Left colon (tissue), 2 donors: ENCODE results near the gene HDHD2. TPM values are rescaled to one million over a fixed set of nuclear protein-coding genes. Genes with fewer than 3 reads are reported as not detected.
"Not testable (repeated sequence)": the region's sequence is repeated elsewhere in the genome, so short reads cannot be mapped to it uniquely, and the experiment has no call there.

Experiments used
- ATAC-seq: fragments of 200-7000 bp; cut with Tn5 transposase; one replicate; pipeline ENCODE4 v1.9.1; 2020; ENCODE audit warnings: mild to moderate bottlenecking, moderate library complexity
- DNase-seq, 2 donors: peaks; one replicate each; pipeline ENCODE4 v3.0.0-alpha.2; 2020
- intact Hi-C, 2 donors: fragments of 100-400 bp; cut with DNase I in 1 of 2; cut with micrococcal nuclease in 1 of 2; formaldehyde crosslinking; loops; one replicate each; pipeline versions ENCODE4 v1.11.2 to v1.14.0; 2022; cut with DNase I, micrococcal nuclease
- long read RNA-seq: library from polyadenylated mRNA; unstranded; transcript quantifications from one replicate; pipeline ENCODE4 v2.0.0, GENCODE V29; 2021
- total RNA-seq, 2 donors: library from RNA; stranded (reverse); fragmentation: NEBNext Ultra II Directional; extraction: Animal tissue kit (Norgen Biotek cat#: 25700); gene quantifications; one replicate each; pipeline ENCODE4 v1.2.1, GENCODE V29; 2021
- donor health status: DM: no; HTN: no; CAD: no.
- donor health status: DM: yes; HTN: yes; CAD: no.

The HDHD2 gene, protein sequence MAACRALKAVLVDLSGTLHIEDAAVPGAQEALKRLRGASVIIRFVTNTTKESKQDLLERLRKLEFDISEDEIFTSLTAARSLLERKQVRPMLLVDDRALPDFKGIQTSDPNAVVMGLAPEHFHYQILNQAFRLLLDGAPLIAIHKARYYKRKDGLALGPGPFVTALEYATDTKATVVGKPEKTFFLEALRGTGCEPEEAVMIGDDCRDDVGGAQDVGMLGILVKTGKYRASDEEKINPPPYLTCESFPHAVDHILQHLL
- total RNA-seq = 10 to 100 TPM; 34.5 to 40.1 TPM
- long read RNA-seq, transcript HDHD2-205 (7 exons, 2,224 nt) = minor isoform, 36 of 129 reads
- long read RNA-seq, transcript HDHD2-201 (7 exons, 2,212 nt) = major isoform, 79 of 129 reads
- long read RNA-seq, partial matches to known transcripts = 1 of 129 reads
- long read RNA-seq, other reads (novel, unspliced or antisense) = 13 of 129 reads

- ATAC-seq = peak; percentile 97
- intact Hi-C loops = no loop called here
- peak; percentile 79 to 89 for DNase-seq
Observed at GRCh38 chr18:47150029-47150823, at the start of gene HDHD2. HDHD2 (minus strand) TSS chr18:47150500; CDS start chr18:47136439, 14,061 bp downstream.

DNA sequence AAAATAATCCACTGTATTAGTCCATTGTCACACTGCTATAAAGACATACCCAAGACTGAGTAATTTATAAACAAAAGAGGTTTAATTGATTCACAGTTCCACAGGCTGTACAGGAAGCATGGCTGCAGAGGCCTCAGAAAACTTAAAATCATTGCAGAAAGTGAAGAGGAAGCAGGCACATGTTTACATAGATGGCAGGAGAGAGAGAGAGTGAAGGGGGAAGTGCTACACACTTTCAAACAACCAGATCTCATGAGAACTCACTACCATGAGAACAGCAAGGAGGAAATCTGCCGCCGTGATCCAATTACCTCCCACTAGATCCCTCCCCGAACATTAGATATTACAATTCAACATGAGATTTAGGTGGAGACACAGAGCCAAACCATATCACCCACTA lies 45.7 kb upstream of the HDHD2 start:
- ATAC-seq, DNase-seq, intact Hi-C loops: not testable (repeated sequence)

DNA sequence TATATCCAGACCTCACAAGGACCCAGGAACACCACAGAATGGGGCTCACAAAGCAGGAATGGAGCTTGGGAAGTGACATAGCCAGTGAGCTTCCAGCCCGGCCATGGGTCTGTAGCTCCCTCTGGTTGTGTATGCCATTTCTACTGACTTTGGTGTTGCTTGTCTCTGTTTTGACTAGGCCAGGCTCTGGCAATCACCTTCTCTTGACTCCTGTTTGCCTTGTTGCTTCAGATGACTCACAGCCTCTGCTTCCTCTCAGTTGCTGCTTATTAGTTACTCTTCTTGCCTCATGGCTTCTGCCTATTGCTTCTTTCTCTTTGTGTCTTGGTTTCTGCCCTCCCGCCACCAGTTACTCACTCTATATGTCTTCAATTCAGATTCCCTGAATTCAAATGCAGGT lies 41.7 kb upstream of the HDHD2 start:
- ATAC-seq = no peak
- intact Hi-C loops = no loop called here
- no peak for DNase-seq

DNA sequence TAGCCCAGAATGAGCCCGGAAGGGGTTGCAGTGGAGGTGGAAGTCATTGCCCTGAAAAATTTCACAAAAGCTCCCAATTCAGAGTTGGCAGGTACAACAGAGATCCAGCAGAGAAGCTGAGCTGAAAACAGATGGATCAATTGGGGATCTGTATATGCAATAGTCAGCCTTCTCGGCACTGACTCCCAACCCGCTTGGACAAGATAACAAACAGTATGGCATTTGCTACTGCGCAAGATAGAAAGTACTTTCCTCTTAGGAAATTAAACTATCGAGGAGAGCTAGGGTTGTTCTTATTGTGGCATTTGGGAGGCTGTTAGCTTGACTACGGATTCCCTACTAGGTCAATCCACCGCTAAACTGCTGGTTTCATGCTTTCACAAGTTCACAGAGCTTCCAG lies 37.4 kb upstream of the HDHD2 start:
- ATAC-seq = no peak

DNA sequence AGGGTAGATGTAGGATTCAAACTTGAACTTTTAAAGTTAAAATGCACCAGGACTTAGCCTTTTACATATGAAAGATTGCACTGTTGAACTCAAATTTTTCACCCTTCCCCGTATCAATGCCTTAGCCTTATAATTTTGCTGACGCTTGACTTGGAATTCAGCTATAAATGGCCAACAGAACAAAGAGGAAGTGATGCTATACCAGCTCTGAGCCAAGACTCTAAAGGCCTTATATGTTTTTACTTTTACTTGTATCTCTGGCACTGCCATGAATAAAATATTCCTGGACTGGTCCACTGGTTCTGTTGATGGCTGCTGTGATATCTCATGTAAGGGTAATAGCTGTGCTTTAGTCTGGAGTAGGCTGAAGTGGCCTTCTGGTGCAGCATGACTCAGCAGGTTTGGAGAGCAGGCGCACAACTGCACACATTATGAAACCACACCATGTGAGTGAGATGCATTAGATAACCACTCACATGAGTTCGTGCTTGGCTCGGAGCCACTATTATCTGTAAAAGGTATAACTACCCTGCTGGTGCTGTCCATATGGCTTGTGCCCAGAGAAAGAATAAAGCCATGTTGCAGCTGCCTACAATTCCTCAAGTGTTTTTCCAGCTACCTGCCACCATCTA lies 34.2 kb upstream of the HDHD2 start:
- DNase-seq (peak in 1 of 2 donors; percentile 24), ATAC-seq (no peak)
- intact Hi-C loops = no loop called here

More for the DNA sequence above, 37.4 kb upstream of the HDHD2 start:
- no peak for DNase-seq
- intact Hi-C loops = no loop called here

- ATAC-seq, intact Hi-C loops, DNase-seq: not testable (repeated sequence)
Observed at GRCh38 chr18:47182156-47182555, 31.9 kb upstream of the HDHD2 start.

- intact Hi-C loops = no loop called here
- DNase-seq (no peak), ATAC-seq (no peak)
Observed at GRCh38 chr18:47180765-47181164, 30.5 kb upstream of the HDHD2 start.

DNA sequence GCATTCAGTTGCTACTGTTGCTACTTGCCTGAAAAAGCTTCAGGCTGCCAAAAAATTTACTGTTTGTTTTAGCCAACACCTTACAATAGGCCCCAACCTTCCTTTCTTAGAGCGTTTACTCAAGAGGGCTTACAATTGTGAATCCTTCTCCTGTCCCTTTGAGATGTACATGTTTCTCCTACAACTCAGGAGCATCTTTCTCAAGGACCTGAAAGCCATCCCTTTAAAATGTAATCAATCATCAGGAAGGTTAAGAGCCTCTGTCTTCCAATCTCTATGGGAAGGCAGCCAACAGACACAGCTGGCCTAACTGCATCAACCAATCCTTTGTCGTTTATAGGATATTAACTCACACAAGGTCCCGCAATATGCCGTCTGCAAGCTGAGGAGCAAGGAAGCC lies 29.2 kb upstream of the HDHD2 start:
- intact Hi-C loops = no loop called here
- DNase-seq = no peak
- ATAC-seq = no peak

GRCh38 chr18:47175898-47176575 lies 25.7 kb upstream of the HDHD2 start, which contains the start of gene IER3IP1:
IER3IP1 (minus strand) TSS chr18:47176364; CDS start chr18:47176277, 87 bp downstream.
- intact Hi-C loops = no loop called here
- ATAC-seq (peak; percentile 91), DNase-seq (peak; percentile 90 to 94)

GRCh38 chr18:47175283-47175897 lies 25.1 kb upstream of the HDHD2 start:
- intact Hi-C loops = no loop called here
- ATAC-seq (peak; percentile 46), DNase-seq (peak in 1 of 2 donors; percentile 43)

DNA sequence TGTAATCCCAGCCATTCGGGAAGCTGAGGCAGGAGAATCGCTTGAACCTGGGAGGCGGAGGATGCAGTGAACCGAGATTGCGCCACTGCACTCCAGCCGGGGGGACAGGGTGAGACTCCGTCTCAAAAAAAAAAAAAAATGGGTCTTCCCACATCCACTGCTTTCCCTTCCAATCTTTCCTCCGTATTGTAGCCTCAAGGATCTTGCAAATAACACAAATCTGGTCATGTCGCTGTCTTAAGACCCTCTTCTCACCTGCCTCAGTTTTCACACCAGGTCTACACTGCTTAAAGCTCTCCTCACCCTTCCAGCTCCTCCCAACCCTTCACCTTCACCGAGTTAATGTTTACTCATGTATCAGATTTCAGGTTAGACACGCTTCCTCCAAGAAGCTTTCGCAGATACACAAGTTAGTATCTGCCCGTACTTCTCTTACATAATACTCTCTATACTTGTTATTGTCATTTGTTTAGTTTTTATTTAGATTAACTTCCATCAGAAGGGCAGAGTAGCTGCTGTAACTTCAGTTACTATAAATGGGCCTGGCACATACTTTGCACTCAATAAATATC lies 24.3 kb upstream of the HDHD2 start:
- intact Hi-C loops = no loop called here
- peak; percentile 64 for ATAC-seq
- DNase-seq = no peak

DNA sequence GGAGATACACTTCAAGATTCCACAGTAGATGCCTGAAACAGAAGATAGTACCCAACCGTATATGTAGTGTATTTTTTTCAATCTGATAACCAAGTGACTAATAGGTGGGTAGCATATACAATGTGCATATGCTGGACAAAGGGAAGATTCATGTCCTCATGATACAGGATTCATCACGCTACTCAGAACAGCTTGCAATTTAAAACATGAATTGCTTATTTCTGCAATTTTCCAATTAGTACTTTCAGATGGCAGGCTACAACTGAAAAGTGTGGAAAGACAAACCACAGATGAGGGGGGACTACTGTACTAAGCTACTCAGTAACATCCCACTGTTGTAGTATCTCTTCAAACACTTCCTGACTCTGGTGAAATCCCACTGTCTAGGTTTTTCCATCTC lies 22.2 kb upstream of the HDHD2 start:
- ATAC-seq (no peak), DNase-seq (no peak)
- intact Hi-C loops = no loop called here

DNA sequence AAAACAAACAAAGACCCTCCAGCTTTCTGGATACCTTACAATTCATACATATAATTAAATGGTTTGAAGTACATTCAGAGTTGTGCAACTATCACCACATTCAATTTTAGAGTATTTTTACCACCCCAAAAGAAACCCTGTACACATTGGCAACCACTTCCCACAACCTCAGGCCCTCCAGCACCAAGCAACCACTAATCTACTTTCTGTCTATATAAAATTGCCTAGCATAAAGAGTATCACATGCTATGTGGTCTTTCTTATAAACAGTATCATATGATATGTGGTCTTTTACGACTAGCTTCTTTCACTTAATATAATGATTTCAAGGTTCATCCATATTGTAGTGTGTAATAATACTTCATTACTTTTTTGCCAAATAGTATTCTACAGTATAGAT lies 18.6 kb upstream of the HDHD2 start:
- no peak for ATAC-seq
- intact Hi-C loops = no loop called here

DNA sequence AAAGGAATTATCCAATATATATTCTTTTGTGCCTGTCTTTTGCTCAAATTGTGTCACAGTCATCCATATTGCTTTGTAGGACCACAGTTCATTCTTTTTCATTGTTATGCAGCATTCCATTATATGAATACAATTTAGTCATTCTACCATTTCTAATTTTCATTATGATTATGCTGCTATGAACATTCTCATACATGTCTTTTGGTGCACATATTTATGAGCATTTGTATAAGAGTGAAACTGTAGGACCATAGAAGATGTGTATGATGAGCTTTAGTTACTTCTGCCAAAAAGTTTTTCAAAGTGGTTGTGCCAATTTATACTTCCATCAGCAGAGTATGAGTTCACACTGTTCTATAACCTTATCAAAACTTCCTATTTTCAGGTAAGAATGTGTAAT lies 18.2 kb upstream of the HDHD2 start:
- intact Hi-C loops = no loop called here
- no peak for DNase-seq
- ATAC-seq = no peak

More for the DNA sequence above, 18.6 kb upstream of the HDHD2 start:
- DNase-seq = no peak

- ATAC-seq (no peak), DNase-seq (no peak)
- intact Hi-C loops = no loop called here
Observed at GRCh38 chr18:47166294-47166693, 16.0 kb upstream of the HDHD2 start.

DNA sequence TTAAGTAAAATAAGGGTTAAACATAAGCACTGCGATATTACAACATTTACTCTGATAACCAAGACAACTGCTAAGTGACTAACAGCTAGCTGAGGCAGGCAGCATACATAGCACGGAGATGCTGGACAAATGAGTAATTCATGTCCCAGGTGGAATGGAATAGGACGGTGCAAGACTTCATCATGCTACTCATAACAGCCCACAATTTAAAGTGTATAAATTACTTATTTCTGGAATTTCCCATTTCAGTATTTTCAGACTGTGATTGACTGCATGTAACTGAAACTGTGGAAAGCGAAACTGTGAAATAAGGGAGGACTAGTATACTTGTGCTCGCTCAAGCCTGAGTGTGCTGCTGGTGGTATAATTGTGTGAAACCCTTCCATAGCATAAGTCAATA lies 12.9 kb upstream of the HDHD2 start:
- DNase-seq = no peak
- ATAC-seq = no peak
- intact Hi-C loops = no loop called here

DNA sequence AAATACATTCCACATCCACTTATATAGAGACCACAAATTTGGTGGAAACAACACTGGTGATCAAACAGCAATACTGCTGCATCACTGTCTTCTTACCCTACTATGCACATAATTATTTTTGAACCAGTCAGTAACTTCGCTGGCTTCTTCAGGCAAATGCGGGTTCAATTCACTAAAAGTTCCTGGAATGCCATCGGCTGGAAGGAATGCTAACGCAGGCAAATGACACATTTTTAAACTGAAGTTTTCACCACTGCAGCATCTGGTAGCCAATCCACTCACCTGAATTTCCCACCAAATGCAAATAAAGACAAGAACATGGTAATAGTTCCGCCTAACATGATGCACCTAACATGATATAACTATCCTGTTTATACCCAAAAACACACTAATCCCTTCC lies 10.0 kb upstream of the HDHD2 start:
- intact Hi-C loops = no loop called here
- DNase-seq (no peak), ATAC-seq (no peak)

GRCh38 chr18:47158404-47158803 lies 8.1 kb upstream of the HDHD2 start:
- DNase-seq, intact Hi-C loops, ATAC-seq: not testable (repeated sequence)
